GM19043 (cell line): ENCODE measurements around the gene C2orf49.
"Not testable (repeated sequence)": the region's sequence is repeated elsewhere in the genome, so short reads cannot be mapped to it uniquely, and the experiment has no call there.

ENCODE experiments used
- ATAC-seq: cut with Tn5 transposase; IDR thresholded peaks from one replicate; pipeline ENCODE4 v1.9.1; 2021; ENCODE audit warnings: low read depth; ENCODE audit not compliant: unreplicated experiment

The C2orf49 gene

DNA sequence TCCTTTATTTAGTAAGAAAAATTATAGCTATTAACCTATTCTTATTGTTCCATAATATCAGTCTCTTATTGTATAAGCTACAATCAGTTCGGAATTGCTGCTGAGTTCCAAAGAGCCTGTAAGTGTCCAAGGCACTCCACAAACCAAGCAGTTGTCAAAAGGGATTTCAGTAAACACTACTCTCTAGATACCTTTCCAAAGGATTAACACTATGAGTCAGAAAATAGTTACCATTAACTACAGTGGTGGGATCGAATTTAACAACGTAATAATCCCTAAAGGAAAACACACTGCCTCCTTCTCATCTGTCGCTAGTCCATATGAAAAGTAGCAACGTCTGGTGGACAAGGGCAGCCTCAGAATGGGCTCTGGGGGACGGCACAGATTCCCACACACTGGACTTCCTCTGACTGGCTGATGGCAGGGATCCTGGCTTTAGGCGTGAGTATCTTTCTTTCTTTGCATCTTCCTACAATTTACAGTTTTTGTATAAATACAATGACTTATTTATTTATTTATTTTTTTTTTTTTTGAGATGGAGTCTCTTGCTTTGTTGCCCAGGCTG lies 16.6 kb upstream of the C2orf49 start:
- ATAC-seq = no peak

DNA sequence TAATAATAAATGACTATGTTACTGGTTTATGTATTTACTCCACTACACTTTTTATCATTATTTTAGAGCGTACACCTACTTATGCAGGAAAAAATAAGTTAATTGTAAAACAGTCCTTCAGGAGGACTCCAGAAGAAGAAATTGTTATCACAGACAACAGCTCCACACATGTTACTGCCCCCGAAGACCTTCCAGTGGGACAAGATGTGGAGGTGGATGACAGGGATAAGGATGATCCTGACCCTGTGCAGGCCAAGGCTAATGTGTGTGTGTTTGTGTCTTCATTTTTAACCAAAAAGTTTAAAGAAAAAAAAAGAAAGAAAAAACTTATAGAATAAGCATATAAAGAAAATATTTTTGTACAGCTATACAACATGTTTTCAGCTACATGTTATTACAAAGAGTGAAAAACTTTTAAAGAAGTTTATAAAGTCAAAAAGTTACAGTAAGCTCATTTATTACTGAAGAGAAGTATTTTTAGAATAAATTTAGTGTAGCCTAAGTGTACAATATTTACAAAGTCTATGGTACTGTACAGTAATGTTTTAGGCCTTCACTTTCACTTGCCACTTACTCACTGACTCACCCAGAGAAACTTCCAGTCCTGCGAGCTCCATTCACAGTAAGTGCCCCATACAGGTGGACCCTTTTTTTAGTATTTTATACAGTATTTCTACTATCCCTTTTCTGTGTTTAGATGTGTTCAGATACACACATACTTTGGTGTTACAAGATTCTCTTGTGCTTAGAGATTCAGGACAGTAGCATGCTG lies 15.3 kb upstream of the C2orf49 start:
- ATAC-seq = no peak

DNA sequence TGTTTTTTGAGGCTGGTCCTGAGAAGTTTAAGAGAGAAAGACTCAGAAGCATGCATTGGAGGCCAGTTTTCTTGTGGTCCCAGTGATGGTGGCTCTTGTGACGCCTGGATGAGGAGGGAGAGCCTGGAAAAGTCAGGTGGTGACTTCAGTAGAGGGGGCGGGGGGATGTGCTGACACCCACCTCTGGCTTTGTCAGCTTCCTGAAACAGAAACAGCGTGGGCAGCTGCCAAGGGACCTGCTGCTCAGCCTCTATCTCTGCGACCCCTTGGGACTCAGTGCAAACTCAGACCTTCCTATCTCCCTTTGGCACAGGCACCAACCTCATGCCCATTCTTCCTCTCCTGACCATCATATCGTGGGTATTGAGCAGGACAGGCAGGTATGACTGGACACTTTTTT lies 14.2 kb upstream of the C2orf49 start:
- ATAC-seq = no peak

DNA sequence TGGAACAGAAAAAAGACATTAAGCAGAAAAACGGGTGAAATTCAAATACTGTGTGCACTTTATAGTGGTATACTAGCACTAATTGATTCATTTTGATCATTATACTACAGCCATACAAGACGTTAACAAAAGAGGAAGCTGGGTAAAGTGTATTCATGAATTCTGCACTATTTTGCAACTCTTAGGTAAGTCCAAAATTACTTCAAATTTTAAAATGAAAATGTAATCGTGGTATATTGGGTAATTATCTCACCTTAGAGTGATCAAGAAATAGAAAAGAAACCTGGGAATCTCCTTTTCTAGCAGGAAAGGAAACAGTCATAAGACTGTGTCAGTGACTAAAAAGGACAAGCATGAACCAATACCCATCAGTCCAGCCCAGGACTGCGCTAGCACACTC lies 13.2 kb upstream of the C2orf49 start:
- no peak for ATAC-seq

DNA sequence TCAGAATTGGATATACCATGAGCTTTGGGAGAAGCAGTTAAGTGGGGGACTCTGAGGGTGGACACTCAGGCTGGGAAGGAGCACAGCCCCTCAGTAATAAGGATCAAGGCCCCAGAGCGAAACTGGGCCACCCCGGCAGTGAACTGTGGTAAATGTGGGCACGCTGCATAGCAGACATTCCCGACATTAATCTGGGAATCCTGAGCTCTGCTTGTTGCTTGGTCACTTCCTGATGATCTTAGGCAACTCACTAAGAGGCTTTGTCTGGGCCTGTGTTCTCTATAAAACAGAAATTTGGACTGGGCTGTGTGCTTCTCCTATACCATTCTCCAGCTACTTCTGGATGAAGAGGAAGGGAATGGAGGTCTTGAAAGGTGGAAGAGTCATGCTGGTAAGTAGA lies 12.6 kb upstream of the C2orf49 start:
- ATAC-seq = no peak

DNA sequence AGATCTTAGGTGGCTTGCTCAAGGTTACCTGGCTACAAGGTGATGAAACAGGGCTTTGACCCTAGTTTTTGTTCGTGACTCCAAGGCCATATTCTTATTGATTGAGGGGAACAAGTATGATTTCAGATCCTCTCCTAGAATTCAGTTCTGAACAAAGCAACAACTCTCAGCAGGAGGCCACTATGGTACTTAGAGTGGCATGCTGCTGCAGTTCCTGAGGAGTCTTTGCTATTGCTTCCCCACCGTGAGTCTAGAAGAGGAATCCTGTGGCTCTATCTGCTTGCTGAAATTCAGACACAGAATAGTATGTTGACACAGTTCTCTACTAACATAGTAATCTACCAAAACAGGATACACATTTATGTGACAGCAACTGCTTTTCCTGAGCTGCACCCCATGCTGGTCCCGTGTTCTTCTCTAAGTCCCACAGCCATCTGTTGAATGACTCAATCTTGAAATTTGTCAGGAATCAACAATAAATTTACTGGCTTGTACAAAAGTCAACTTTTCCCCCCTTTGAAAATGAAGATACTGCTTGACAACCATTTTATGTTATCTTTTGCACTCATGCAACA lies 11.9 kb upstream of the C2orf49 start:
- no peak for ATAC-seq

DNA sequence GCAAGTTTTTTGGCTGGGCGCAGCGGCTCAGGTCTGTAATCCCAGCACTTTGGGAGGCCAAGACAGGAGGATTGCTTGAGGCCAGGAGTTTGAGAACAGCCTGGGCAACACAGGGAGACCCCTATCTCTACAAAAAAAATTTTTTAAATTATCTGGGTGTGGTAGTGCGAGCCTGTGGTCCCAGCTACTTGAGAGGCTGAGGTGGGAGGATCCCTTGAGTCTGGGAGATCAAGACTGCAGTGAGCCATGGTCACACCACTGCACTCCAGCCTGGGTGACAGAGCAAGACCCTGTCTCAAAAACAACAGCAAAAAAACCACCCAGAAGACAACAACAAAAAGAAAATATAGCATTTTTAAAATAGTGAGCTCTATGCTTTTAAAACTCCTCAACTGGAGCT lies 10.1 kb upstream of the C2orf49 start:
- ATAC-seq = not testable (repeated sequence)

DNA sequence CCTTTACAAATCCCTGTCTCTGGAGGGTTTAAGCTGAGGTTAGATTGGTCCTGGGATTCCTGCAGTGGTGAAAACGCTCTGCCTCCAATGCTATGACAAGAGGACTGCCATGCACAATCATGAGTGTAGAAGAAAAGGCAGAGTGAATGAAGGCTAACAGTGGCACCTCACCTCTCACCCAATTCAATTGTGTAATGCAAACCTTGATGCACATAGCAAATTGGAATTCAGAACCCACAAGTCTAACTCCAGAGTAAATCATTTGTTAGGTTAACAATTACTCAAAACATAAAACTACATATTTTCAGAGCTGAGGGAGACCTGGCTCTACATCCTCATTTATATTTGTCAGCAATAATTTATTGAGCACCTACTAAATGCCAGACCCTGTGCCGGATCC lies 9.7 kb upstream of the C2orf49 start:
- ATAC-seq = no peak

DNA sequence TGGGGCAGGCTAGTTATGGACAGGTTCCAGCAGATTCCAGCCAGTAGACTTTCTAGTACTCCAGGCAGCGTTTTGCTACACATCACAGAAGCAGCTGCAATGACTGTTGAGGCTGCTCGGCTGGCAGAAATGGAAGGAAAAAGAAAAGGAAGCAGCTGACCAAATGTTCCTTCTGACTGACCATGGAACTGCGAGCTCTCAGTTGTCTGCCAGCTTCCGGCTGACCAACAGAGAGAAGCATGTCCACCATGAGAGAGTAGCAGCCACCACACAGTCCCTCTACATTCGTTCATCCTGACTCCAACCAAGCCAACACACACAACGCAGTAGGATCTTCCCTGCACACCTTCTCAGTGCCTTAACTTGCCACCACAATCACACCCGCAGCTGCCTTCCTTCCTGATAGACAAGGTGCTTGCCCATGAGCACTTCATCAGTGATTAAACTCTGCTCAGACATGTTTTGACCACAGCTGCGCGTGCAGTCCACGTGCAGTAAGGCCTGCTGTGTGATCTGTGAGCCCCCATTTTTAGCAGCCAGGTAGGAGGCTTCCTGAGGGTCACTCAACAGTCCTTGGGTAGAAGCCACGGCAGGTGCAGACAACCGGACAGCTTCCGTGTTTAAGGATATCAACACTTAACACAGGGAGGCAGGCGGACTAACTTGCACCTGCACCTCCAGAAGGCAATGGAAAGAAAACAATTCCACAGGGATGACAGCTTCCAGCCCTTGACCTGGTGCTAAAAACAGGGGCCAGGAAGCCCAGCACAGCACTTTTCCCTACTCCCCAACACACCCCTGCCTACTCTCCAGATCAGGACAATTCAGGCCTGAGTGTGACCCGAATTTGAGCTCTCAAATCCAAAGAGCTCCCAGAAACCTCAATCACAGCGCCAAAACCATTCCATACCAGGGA lies 8.8 kb upstream of the C2orf49 start:
- ATAC-seq = peak; percentile 30

DNA sequence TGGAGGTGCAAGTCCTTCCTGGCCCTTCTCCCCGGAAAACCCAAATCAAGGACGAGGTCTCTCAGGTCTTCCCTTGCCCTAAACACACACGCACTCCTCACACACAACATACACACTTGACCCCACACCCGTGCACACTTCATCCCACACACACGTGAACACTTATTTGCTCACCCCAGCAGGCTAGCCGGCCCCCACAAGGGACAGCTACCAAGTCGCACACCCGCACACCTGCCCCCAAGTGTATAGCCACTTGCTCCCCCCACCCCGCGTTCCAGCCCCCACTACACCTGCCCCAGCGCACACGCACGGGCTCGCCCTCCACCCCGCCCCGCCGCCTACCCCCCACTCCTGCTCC lies 8.2 kb upstream of the C2orf49 start:
- ATAC-seq = no peak

DNA sequence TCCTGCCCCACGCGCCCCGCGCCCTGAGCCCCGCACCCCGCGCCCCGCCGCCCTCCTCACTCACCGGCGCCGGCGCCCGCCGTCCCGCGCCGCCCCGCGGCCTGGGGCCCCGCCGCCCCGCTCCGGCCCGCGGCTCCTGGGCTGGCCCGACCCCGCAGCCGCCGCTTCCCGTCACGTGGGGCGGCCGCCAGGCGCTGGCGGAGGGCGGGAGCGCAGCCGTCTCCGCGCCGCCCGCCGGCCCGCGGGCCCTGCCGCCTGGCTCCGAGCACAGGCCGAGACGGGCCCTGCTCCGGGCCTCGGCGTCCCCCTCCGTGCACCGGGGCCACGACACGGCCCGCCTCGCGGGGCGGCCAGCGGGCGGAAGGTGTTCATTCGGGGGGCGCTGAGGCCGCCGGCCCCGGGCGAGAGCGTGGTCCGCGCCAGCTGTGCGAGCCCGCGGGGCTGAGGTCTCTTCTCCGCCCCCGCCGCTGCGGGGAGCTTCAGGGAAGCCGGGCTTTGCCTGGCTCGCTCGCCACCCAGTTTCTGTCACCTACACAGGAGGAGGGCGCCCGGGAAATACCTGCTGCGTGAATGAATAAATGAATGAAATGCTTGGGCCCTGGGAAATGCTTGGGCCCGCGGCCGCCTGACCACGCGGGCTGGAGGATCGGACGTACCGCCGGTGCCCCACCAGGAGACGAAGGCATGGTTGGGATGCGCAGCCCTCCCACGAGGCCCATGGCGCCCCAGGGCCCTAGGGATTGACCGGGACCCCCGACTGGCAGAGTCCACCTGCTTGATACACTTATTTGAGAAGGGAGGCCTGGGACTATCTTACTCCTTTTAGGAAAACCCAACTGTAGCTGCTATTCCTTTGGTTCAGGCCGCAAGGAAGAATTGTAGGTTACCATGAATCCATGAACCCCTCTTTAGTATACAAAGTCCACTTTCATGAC lies 7.5 kb upstream of the C2orf49 start, which contains the start of gene TGFBRAP1:
Gene TGFBRAP1, minus strand, starts transcription at position 175 of the 935 bp plus-strand sequence. CDS start 21,434 bp downstream, outside the sequence.
- peak; percentile 70 for ATAC-seq

DNA sequence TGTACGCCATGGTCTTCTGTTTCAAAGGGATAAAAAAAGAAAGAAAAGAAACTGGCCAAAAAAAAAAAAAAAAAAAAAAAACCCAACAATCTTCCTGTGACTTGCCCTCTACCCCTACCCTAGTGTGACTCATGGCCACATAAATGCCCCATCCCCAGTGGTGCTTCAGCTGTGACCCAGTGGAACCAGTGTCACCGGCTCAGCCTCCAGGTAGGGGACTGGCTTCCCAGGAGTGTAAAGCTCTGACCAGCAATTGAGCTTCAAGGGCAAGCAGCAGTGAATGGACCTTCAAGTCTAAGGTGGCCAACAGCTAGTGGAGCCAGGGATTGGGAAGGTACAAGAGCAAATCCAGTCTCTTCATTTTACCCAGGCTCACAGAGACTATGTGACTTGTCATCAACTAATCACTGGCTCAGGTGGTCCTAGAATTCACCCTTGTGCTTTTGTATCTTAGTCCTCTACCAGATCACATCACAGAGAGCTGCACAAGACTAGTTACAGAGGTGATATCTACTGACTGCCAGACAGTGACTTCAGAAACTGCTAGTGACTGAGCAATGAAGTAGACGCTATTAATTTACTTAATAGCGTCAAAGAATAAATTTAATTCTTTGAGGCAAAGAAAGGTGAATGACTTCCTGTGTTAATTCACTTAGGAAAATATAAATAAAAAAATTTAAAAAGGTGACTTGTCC lies 6.5 kb upstream of the C2orf49 start:
- no peak for ATAC-seq

DNA sequence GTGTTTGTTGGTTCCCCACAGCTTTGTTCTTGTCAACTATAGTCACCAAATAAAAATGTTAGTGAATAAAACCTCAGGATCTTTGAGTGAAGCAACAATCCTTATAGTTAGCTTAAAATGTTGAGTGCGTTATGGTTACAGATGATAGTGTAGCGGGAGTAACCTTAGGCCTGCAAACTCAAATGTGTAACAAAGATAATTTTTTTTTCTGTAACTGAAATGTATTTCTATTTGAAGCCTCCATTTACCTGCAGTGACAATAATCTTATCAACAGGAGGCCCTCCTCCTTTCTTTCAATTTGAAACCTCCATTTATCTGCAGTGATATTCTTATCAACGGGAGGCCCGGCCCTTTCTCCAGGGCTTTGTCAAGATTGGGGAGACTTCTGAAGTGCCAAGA lies 3.1 kb upstream of the C2orf49 start:
- no peak for ATAC-seq

DNA sequence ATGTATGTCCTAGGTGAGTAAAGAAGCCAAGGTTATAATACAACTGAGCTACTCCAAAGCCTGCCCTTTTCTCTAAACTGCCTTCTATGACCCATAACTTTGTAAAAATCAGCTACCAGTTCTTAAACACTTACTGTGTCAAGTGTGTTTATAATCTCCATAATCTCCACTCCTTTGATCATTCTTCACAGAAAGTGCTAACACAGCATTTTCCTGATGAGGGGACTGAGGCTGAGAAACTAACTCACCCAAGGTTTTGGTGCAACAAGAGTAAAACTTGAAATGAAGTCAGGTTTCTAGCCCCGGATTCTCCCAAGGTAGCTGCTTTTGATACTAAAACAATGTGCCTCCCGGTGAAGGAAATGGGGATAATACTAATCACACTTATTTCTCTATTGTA lies 1.9 kb upstream of the C2orf49 start:
- ATAC-seq = no peak

DNA sequence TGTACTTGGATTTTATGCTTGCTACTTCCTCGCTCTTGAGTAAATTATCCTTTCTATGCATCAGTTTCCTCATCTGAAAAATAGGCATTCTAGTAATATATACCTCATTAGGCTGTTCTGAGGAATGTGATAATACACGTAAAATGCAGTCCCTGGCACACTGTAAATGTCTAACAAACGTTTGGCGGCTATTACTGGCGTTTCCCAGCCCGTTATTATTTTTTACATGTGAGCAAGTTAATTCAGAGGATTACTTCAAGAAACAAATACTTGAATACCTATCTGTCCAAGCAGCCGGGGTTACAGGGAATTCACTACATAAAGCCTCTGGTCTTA lies 586 bp upstream of the C2orf49 start:
- no peak for ATAC-seq

DNA sequence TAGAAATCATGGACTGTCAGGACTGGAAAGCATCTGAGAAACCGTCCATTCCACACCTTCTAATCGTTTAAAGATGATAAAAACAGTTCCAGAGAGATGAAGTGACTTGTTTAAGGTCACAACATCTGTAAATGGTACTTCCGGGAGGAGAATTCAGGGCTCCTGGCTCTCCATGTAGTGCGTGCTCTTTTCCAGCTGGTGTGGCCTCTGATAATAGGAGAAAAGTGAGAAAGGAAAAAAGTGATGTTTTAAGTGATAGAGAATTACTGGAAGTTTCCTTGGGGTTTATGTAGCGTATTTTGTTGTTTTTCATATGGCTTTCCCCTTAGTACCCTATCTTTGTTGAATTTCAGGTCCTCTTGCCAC lies 663 bp downstream of the C2orf49 start:
- peak; percentile 8 for ATAC-seq

DNA sequence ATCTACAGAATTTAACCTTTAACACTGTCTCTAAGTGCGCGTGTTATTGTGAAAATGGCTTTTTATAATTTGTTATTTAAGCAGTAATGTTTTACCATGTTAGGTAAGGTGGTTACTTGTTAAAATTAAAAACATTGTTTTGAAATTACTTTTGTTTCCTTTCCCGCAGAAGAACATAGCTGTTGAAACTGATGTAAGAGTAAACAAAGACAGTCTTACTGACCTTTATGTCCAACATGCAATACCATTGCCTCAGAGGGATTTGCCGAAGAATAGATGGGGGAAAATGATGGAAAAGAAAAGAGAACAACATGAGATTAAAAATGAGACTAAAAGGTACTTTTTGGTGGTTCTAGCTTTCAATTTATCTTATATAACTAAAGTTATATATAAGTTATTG lies 2.1 kb downstream of the C2orf49 start:
- no peak for ATAC-seq

DNA sequence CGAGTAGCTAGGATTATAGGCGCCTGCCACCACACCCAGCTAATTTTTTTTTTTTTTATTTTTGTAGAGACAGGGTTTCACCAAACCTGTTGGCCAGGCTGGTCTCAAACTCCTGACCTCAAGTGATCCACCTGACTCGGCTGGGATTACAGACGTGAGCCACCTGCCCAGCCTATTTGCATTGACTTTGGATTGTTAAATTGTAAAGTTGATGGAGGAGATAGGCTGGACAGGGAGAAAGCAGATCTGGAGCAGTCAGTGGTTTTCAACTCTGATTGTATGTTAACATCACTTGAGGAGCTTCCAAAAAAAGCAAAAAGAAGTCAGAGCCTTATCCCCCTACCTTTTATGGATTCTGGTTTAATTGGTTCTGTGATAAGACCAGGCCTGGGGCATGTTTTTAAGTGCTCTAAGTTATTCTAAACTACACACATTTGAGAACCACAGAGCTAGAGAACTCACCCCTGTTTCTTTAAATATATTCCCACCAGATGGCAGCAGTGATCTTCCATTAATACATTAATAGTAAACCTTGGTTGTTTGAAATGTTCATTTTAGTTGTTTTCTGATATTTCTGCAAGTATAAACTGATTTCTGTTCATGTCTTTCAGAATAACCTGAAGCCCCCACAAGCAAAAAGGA lies 7.5 kb downstream of the C2orf49 start:
- ATAC-seq = no peak

DNA sequence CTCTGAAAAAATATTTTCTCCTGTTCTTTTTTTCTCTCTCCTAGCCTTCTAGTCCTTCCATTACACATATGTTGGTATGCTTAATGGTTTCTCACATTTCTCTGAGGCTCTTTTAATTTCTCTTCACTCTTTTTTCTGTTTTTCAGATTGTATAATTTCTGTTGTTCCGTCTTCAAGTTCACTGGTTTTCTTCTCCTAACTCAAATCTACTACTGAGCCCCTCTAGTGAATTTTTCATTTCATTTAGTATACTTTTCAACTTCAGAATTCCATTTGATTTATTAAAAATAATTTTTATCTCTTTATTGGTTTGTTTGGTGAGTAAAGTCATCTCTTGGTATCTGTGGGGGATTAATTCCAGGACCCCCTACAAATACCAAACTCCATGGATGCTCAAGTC lies 19.8 kb downstream of the C2orf49 start:
- ATAC-seq = no peak
